Fibroblast of mammary gland (primary cell): Measurements from ENCODE around the gene SLC35E3.

Experiments used
- DNase-seq: peaks from one replicate; pipeline ENCODE4 v3.0.0-alpha.2; 2010; ENCODE audit warnings: low read depth
- H3K4me3 ChIP-seq: 2 replicates; pipeline ENCODE4 v1.5.1; 2011; ENCODE audit warnings: low read depth, mild to moderate bottlenecking, low read length, moderate library complexity; ENCODE audit not compliant: control insufficient read depth
- CTCF ChIP-seq: conservative IDR thresholded peaks from 2 replicates; pipeline ENCODE4 v1.5.1; 2011; ENCODE audit warnings: low read depth, low read length, inconsistent platforms; ENCODE audit not compliant: control insufficient read depth, insufficient read depth

SLC35E3 gene

GRCh38 chr12:68760806-68761441 is 14.9 kb downstream of the SLC35E3 start:
- no peak for DNase-seq
- H3K4me3 ChIP-seq, result no peak overlapping the region
- TF ChIP-seq CTCF, result no peak

DNA sequence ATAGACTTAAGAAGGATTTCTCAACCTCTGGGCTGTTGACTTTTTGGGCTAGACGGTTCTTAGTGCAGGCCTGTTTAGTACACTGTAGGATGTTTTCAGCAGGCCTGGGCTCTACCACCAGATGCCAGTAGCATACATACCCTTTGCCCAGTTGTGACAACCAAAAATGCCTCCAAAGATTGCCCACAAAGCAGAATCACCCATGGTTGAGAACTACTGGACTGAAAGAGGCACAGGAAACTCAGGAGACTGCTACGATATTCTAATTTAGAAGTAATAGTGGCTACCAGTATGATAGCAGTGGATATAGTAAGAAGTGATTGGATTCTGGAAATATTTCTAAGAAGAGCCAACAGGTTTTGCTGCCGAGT is 15.5 kb downstream of the SLC35E3 start:
- TF ChIP-seq CTCF, result no peak
- no peak for DNase-seq
- H3K4me3 ChIP-seq, result no peak overlapping the region

GRCh38 chr12:68761901-68762630 is 16.1 kb downstream of the SLC35E3 start:
- no peak for TF ChIP-seq CTCF
- DNase-seq, result no peak
- no peak overlapping the region for H3K4me3 ChIP-seq

GRCh38 chr12:68762691-68763090 is 16.7 kb downstream of the SLC35E3 start:
- DNase-seq, result no peak
- no peak for TF ChIP-seq CTCF
- H3K4me3 ChIP-seq, result no peak overlapping the region

- H3K4me3 ChIP-seq, result no peak overlapping the region
- TF ChIP-seq CTCF, result no peak
- DNase-seq, result no peak
Measured at GRCh38 chr12:68765696-68766095, 19.7 kb downstream of the SLC35E3 start.

GRCh38 chr12:68766646-68767045 is 20.7 kb downstream of the SLC35E3 start:
- no peak for DNase-seq
- no peak for TF ChIP-seq CTCF
- no peak overlapping the region for H3K4me3 ChIP-seq
